Body of pancreas (tissue), 4 donors: ENCODE results near the gene NXPE1.

Experiments used
- CTCF ChIP-seq, 7 experiments: fragments of 450-650 bp in 4 of 7; fragments of 200-600 bp in 3 of 7; sonication (generic) in 3 of 7; IDR thresholded peaks; one replicate each; pipeline ENCODE4 v1.5.1; 2016 to 2019; ENCODE audit warnings: antibody characterized with exemption in 7 of 7
- POLR2A ChIP-seq, 3 donors: fragments of 450-650 bp; IDR thresholded peaks; one replicate each; pipeline ENCODE4 v1.6.1; 2016; ENCODE audit warnings: antibody characterized with exemption in 3 of 3, mild to moderate bottlenecking in 2 of 3

- no peak for TF ChIP-seq POLR2A (IDR thresholded peaks at IDR 0.05)
- TF ChIP-seq CTCF (IDR thresholded peaks at IDR 0.05) = no peak
Observed at GRCh38 chr11:114587398-114587953, 27.8 kb upstream of the NXPE1 start.
